HL-60 (cell line): ENCODE results near the gene AASDH.

Experiments
- DNase-seq, 2 experiments: peaks; one replicate each; pipeline ENCODE4 v3.0.0-alpha.2; 2010 to 2020; ENCODE audit warnings: low read depth in 1 of 2, low spot score in 1 of 2
- H3K27ac ChIP-seq: fragments of 250-450 bp; sonication (Bioruptor Pico); replicated peaks from 2 replicates; pipeline ENCODE4 v1.5.1; 2020; ENCODE audit warnings: mild to moderate bottlenecking, moderate library complexity
- H3K27me3 ChIP-seq: fragments of 250-450 bp; sonication (Bioruptor Pico); 2 replicates; pipeline ENCODE4 v1.5.1; 2021; ENCODE audit warnings: mild to moderate bottlenecking, moderate library complexity; ENCODE audit not compliant: insufficient read depth, poor library complexity, severe bottlenecking
- H3K4me3 ChIP-seq: replicated peaks from 2 replicates; pipeline ENCODE4 v1.5.1; 2011; ENCODE audit warnings: mild to moderate bottlenecking, control low read depth, low read length; ENCODE audit not compliant: insufficient read depth
- GABPA ChIP-seq: IDR thresholded peaks from 2 replicates; pipeline ENCODE4 v1.6.1; 2012; ENCODE audit warnings: low read depth
- POLR2AphosphoS5 ChIP-seq: IDR thresholded peaks from 2 replicates; pipeline ENCODE4 v1.6.1; 2012; ENCODE audit warnings: low read depth
- SPI1 ChIP-seq: IDR thresholded peaks from 2 replicates; pipeline ENCODE4 v1.6.1; 2012; ENCODE audit warnings: low read depth, mild to moderate bottlenecking, borderline replicate concordance
- TF ChIP-seq, protein P1 (sequence below): IDR thresholded peaks from one replicate; pipeline ENCODE4 v1.5.1; 2011; ENCODE audit warnings: low read length, control low read depth, inconsistent platforms; ENCODE audit not compliant: insufficient read depth
- TF ChIP-seq, protein P2 (sequence below): IDR thresholded peaks from 2 replicates; pipeline ENCODE4 v1.6.1; 2012; ENCODE audit warnings: low read depth; ENCODE audit not compliant: insufficient replicate concordance

AASDH gene

DNA sequence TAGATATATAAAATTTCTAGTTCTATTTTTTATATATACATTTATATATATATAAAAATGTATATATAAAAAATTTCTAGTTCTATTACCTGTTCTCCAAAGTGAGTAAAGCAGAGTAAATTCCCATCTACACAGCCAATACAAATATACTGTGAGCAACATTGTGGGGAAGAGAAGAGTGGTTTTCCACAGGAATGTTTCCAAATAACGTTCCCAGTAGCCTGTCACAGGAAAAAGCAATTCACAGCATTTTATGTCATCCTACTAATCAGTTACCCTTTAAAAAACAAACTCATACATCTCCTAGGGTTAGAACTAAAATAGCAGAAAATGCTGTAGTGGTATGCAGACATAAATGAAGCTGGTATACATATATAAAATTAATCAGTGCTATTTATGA is 44.5 kb downstream of the AASDH start:
- no peak for DNase-seq
- H3K27me3 ChIP-seq, result no peaks in the 10 kb centered on the region

DNA sequence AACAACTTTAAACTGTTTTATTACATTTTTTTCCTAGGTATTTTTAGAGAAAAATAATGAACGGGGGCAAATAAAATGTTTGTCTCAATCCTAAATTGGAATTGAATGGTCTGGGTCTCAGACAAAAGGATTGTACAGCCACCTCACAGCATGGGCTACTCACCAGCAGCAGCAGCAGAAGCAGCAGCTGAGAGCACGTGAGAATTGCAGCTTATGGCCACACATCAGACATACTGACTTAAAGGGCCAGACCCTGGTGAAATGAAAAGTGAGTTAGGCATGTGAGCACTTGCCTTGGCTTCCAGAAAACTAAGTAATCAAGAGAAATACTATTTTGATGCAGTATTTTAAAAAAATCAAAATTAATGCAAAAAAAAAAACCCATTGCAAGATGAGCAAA is 56.6 kb downstream of the AASDH start:
- DNase-seq, result no peak
- no peak overlapping the region for H3K27ac ChIP-seq
- TF ChIP-seq SPI1, result no peak
- TF ChIP-seq POLR2AphosphoS5, result no peak
- TF ChIP-seq, protein P1, sequence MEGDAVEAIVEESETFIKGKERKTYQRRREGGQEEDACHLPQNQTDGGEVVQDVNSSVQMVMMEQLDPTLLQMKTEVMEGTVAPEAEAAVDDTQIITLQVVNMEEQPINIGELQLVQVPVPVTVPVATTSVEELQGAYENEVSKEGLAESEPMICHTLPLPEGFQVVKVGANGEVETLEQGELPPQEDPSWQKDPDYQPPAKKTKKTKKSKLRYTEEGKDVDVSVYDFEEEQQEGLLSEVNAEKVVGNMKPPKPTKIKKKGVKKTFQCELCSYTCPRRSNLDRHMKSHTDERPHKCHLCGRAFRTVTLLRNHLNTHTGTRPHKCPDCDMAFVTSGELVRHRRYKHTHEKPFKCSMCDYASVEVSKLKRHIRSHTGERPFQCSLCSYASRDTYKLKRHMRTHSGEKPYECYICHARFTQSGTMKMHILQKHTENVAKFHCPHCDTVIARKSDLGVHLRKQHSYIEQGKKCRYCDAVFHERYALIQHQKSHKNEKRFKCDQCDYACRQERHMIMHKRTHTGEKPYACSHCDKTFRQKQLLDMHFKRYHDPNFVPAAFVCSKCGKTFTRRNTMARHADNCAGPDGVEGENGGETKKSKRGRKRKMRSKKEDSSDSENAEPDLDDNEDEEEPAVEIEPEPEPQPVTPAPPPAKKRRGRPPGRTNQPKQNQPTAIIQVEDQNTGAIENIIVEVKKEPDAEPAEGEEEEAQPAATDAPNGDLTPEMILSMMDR, result no peak
- TF ChIP-seq, protein P2, sequence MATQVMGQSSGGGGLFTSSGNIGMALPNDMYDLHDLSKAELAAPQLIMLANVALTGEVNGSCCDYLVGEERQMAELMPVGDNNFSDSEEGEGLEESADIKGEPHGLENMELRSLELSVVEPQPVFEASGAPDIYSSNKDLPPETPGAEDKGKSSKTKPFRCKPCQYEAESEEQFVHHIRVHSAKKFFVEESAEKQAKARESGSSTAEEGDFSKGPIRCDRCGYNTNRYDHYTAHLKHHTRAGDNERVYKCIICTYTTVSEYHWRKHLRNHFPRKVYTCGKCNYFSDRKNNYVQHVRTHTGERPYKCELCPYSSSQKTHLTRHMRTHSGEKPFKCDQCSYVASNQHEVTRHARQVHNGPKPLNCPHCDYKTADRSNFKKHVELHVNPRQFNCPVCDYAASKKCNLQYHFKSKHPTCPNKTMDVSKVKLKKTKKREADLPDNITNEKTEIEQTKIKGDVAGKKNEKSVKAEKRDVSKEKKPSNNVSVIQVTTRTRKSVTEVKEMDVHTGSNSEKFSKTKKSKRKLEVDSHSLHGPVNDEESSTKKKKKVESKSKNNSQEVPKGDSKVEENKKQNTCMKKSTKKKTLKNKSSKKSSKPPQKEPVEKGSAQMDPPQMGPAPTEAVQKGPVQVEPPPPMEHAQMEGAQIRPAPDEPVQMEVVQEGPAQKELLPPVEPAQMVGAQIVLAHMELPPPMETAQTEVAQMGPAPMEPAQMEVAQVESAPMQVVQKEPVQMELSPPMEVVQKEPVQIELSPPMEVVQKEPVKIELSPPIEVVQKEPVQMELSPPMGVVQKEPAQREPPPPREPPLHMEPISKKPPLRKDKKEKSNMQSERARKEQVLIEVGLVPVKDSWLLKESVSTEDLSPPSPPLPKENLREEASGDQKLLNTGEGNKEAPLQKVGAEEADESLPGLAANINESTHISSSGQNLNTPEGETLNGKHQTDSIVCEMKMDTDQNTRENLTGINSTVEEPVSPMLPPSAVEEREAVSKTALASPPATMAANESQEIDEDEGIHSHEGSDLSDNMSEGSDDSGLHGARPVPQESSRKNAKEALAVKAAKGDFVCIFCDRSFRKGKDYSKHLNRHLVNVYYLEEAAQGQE, result no peak
- TF ChIP-seq GABPA, result no peak
- no peaks in the 10 kb centered on the region for H3K27me3 ChIP-seq
- H3K4me3 ChIP-seq, result no peak overlapping the region

More for the DNA sequence above, 44.5 kb downstream of the AASDH start:
- Histone ChIP-seq H3K4me3 (no peak overlapping the region), H3K27ac (no peak overlapping the region)
- TF ChIP-seq SPI1, result no peak
- TF ChIP-seq, protein P2, result no peak
- TF ChIP-seq GABPA, result no peak
- TF ChIP-seq, protein P1, result no peak
- no peak for TF ChIP-seq POLR2AphosphoS5

DNA sequence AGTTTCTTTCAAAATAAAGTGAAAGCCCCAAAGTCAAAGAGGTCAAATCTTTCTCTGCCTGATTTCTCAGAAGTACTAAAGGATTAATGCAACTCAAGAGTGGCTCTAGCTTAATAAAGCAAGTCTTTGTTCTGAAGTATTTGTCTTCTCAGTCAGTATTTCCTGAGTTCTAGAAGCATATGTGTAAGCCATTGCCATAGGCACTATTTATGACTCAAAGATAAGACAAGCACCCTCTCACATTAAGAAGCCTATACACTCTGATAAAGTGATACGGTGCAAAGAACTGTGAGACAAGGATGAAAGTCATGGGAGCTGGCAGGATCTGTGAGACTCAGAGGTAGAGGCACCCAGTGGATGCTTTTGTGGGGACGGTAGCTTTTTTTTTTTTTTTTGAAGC is 60.9 kb downstream of the AASDH start:
- Histone ChIP-seq H3K27ac (no peak overlapping the region), H3K27me3 (no peaks in the 10 kb centered on the region), H3K4me3 (no peak overlapping the region)
- TF ChIP-seq SPI1, result no peak
- no peak for TF ChIP-seq POLR2AphosphoS5
- TF ChIP-seq, protein P1, result no peak
- TF ChIP-seq GABPA, result no peak
- TF ChIP-seq, protein P2, result no peak
- DNase-seq, result no peak
